Measurements from ENCODE around the gene MPPED1. TPM values are rescaled to one million over a fixed set of nuclear protein-coding genes. Genes with fewer than 3 reads are reported as not detected.

MPPED1 gene
- total RNA-seq, 1 experiment from 2014 or later, result not detected

DNA sequence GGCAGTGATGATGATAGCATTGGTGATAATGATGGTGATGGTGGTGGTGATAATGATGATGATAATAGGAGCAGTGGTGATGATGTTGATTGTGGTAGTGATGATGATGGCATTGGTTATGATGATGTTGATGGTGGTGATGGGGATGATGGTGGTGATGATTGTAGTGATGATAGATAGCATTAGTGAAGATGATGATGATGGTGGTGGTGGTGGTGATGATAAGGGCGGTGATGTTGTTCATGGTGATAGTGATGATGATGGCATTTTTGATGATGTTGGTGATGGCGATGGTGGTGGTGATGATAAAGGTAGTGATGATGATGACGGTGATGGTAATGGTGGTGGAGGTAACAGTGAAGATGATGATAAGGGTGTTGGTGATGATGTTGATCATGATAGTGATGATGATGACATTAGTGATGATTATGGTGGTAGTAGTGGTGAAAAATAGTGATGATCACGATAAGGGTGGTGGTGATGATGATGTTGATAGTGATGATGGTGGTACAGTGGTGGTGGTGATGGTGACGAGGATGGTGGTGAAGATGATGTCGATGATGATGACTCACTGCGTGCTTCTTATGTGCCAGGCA lies 93.0 kb downstream of the MPPED1 start:
- H3K27me3 ChIP-seq, result no peaks in the 10 kb centered on the region
- no peaks in the 10 kb centered on the region for H3K9me3 ChIP-seq
- no peak for DNase-seq
- no peaks in the 10 kb centered on the region for H3K36me3 ChIP-seq
- no peak overlapping the region for H3K4me3 ChIP-seq

DNA sequence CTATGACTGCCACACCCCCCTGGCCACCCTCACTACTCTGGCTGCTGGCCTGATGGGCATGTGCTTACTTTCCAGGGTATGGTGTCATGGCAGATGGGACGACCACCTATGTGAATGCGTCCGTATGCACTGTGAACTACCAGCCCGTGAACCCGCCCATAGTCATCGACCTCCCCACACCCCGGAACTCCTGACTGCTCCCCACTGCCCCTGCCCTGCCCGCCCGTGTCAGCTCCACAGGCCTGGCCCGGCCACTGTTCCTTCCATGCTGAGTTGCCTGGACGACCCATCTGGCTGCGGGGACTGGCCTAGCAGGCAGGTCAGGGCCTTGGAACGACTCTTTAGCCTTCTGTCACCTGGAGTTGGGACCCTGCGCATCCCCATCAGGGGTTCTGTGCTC lies 93.6 kb downstream of the MPPED1 start:
- Histone ChIP-seq H3K36me3 (no peaks in the 10 kb centered on the region), H3K27me3 (no peaks in the 10 kb centered on the region), H3K9me3 (no peaks in the 10 kb centered on the region), H3K4me3 (no peak overlapping the region)
- DNase-seq, result no peak

DNA sequence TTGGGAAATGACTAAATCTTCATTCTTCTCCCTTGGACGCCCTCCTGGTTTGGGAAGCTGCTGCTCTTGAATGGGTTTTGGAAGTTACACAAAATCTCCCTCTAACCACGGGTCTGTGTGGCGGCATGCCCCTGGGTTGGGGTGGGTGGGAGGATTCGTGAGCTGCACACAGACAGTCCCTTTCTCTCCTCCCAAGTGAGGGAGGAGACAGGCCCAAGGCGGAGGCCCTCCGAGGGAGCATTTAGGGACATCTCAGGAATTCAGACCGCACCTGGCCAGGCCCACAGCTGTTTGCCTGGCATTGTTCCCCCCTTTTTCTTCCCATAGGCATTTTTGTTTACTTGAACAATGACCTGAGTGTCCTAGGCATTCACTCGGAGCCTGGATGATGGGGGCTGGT lies 94.1 kb downstream of the MPPED1 start:
- no peak for DNase-seq
- Histone ChIP-seq H3K9me3 (no peaks in the 10 kb centered on the region), H3K36me3 (no peaks in the 10 kb centered on the region), H3K4me3 (no peak overlapping the region), H3K27me3 (no peaks in the 10 kb centered on the region)

DNA sequence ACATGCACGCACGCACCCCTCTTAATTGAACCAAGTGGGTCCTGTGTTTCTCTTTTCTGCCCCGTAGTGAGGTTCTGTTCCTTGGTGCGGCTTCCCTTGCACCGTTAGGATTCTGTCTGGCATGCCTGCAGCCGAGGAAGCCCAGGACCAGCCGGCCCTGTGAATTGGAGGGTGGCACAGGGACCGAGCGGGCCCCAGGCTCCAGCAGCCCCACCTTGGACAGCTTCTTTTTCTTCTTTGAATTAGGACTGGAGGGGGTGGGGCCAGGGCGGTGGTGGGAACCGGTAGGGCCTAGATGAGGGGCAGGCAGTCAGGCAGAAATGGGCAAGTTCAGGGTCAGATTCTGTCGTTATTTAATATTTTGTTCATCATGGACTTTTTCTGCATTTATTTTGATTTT lies 94.7 kb downstream of the MPPED1 start:
- Histone ChIP-seq H3K4me3 (no peak overlapping the region), H3K36me3 (no peaks in the 10 kb centered on the region), H3K27me3 (no peaks in the 10 kb centered on the region), H3K9me3 (no peaks in the 10 kb centered on the region)
- DNase-seq, result no peak

DNA sequence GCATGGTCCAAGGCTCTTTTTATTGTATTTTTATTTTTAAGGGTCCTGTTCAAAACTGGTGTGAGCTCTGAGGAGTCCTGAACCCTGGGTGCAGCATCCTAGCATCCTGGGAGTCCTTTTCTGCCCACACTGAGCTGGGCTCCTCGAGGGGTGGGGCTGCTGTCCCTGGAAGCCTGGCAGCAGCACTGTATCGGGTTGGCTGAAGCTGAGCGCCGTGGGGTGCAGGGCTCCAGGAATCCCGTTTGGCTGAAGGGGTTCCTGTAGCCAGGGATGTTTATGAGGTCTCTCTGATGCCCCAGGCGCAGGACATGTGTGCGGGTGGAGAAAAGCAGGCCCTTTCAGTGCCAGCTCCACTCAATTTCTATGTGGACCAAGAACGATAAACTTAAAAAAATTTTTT lies 95.4 kb downstream of the MPPED1 start:
- H3K36me3 ChIP-seq, result no peaks in the 10 kb centered on the region
- no peaks in the 10 kb centered on the region for H3K27me3 ChIP-seq
- no peak for DNase-seq
- no peak overlapping the region for H3K4me3 ChIP-seq
- no peaks in the 10 kb centered on the region for H3K9me3 ChIP-seq

DNA sequence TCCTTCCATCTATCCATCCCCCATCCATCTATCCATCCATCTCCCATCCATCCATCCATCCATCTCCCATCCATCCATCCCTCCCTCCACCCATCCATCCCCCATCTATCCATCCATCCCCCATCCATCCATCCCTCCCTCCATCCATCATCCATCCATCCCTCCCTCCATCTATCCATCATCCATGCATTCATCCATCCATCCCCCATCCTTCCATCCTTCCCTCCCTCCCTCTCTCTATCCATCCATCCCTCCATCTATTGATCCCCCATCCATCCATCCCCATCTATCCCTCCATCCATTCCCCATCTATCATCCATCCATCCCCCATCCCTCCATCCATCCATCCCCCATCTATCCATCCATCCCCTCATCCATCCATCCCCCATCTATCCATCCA lies 96.7 kb downstream of the MPPED1 start:
- Histone ChIP-seq H3K36me3 (no peaks in the 10 kb centered on the region), H3K4me3 (no peak overlapping the region), H3K27me3 (no peaks in the 10 kb centered on the region), H3K9me3 (no peaks in the 10 kb centered on the region)
- DNase-seq, result no peak

DNA sequence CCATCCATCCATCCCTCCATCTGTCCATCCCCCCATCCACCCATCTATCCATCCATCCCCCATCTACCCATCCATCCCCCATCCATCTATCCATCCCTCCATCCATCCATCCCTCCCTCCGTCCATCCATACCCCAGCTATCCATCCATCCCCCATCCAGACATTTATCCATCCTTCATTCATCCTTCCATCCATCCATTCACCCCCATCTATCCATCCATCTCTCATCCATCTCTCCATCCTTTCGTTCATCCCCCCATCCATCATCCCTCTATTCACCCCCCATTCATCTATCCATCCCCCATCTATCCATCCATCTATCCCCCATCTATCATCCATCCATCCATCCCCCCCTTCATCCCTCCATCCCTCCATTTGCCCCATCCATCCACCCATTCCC lies 97.5 kb downstream of the MPPED1 start:
- H3K9me3 ChIP-seq, result no peaks in the 10 kb centered on the region
- no peaks in the 10 kb centered on the region for H3K36me3 ChIP-seq
- DNase-seq, result no peak
- H3K27me3 ChIP-seq, result no peaks in the 10 kb centered on the region
- H3K4me3 ChIP-seq, result no peak overlapping the region

DNA sequence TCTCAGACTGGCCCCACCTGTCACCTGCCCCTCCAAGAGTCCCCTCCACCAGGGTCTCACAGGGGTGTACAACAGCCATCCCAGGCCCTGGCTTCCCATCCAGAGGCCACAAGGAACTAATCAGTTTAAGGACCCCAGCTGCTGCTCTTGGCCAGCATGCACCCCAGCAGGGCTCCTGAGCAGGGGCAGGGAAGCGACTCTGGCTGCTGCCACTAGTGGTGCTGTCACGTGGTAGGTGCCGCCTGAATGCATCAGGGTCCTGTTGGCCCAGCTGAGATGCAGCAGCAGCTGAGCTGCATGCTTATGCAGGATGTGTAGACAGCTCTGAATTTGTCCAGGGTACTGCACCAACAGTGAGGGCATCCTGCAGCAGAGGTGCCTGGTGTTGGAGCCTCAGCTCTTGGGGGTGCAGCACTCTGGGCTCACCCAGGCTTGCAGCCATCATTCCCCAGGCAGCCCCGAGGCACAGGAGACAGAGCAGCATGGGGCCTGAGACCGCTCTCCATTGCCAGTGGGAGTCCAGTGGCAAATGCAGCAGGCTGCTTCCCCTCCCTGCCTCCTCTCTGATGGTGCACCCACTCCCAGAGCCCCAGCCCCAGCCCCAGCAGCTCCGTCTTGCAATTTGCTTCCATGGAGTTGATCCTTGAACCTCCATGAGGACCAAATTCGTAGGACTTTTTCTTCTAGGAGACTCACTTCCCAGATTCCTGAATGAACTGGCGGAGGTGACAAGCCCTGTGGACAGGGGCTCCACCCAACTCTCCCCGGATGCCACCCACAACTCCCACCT lies 98.7 kb downstream of the MPPED1 start:
- DNase-seq, result no peak
- Histone ChIP-seq H3K4me3 (no peak overlapping the region), H3K9me3 (no peaks in the 10 kb centered on the region), H3K36me3 (no peaks in the 10 kb centered on the region), H3K27me3 (no peaks in the 10 kb centered on the region)

DNA sequence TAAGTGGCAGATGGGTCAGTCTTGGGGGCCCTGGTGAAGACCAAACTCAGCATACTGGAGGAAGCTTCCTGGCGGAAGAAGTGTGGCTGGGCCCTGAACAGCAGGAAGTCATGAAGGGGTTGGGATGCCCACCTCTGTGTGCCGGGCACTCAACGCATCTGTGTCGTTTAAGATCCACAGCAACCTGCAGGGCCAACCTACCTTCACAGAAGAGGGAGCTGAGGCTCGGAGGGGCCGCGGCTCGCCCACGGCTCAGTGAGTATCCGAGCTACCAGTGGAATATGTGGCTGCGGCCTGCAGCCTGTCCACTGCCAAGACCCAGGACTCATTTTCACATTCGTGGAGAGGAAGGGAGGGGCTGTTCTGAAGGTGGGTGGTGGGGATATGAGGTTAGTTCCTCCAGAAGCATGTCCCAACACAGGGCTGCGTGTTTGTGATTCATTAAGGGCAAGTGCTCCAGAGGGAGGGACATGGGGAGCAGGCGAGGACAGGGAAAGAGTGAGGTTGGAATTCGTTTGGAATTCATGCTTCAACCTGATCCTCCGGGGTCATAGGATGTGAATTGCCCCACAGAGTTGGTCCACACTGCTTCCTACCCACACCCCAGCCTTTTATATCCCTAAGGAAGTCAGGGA lies 99.6 kb downstream of the MPPED1 start:
- Histone ChIP-seq H3K9me3 (no peaks in the 10 kb centered on the region), H3K4me3 (no peak overlapping the region), H3K27me3 (no peaks in the 10 kb centered on the region), H3K36me3 (no peaks in the 10 kb centered on the region)
- no peak for DNase-seq

DNA sequence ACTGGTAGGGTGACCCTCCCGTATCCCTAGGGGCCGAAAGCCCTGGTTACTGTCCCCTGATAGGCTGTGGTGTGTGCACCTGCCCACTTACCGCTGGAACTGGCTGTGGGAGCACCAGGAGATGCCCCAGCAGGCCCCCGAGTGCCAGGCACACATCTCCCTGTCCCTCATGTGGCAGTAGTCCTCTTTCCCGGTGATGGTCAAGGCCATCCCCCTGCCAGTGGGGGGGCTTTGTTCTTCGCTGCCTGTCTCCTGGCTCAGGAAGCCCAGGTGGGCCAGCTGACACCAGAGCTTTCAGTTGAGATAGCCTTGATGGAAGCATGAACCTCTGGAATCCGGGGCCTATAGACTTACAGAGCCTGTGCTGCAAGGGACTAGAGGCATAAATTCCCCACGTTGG lies 100.5 kb downstream of the MPPED1 start:
- no peaks in the 10 kb centered on the region for H3K9me3 ChIP-seq

DNA sequence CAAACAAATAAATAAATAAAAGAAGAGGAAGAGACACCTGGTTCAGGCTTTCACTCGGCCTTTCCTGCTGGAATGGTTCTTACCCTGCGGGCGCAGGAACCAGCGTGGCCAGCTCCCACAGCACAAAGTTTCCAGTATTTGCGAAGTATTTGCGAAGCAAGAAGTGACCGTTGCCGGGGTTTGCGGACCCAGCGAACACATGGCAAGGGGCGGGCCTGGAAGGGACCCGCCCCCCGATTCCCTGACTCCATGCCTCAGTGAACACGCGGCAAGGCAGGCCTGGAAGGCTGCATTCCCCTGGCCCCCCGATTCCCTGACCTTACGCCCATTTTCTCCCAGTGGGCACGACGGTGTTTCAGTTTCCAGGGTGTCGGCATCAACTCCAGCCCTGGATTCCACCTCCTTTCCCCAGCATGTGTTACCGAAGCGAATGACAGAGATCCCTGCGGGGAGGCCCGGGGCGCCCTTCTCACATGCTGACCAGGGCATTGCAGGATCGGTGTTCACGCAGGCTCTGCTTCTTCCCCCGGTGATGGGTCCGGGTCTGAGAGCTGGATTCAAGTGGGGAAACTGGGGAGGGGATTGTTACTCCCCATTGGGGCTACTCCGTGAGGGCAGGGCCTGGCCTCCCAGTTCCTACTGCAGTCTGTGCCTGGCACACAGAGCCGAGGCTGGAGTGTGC lies 102.8 kb downstream of the MPPED1 start:
- no peaks in the 10 kb centered on the region for H3K9me3 ChIP-seq
- H3K27me3 ChIP-seq, result no peaks in the 10 kb centered on the region
- no peak for DNase-seq
- H3K36me3 ChIP-seq, result no peaks in the 10 kb centered on the region
- H3K4me3 ChIP-seq, result no peak overlapping the region

More for the DNA sequence above, 100.5 kb downstream of the MPPED1 start:
- Histone ChIP-seq H3K36me3 (no peaks in the 10 kb centered on the region), H3K4me3 (no peak overlapping the region), H3K27me3 (no peaks in the 10 kb centered on the region)
- no peak for DNase-seq

DNA sequence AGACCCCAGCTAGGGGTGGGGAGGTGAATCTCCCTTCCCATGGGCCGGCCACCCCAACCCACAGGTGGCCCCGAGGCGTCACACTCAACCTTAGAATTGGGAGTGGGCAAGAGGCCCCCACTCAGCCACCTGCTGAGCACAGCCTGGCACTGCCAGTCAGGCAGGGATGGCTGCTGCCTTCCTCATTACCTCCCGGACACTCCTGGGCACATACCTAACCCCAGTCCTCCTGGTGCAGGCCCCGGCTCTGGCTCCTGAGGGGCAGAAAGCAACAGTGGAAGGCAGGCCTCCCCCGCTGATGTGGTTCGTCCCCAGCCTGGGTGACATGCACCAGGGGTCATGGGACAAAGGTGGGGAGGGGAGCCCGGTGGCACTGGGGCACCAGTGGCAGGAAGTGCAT lies 103.6 kb downstream of the MPPED1 start:
- no peaks in the 10 kb centered on the region for H3K36me3 ChIP-seq
- no peaks in the 10 kb centered on the region for H3K27me3 ChIP-seq
- no peak for DNase-seq
- no peak overlapping the region for H3K4me3 ChIP-seq
- H3K9me3 ChIP-seq, result no peaks in the 10 kb centered on the region

DNA sequence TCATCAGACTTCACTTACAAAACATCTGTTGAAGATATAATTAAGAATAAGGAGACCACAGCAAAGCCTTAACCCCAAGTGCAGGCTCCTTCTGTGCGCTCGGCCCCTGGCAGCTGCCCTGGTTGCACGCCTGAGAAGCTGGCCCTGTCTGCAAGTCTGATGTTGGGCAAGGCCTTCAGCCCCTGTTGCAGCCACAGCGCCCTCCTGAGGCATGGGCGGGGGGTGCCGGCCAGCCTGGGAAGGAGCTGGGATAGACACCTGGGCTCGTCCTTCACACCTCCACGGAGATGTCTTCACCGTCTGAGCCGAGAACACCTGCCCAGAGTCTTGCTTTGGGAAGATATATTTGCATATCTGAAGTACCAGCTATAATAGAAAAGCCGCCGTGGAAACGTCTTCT lies 104.1 kb downstream of the MPPED1 start:
- H3K27me3 ChIP-seq, result no peaks in the 10 kb centered on the region
- no peak for DNase-seq
- H3K9me3 ChIP-seq, result no peaks in the 10 kb centered on the region

DNA sequence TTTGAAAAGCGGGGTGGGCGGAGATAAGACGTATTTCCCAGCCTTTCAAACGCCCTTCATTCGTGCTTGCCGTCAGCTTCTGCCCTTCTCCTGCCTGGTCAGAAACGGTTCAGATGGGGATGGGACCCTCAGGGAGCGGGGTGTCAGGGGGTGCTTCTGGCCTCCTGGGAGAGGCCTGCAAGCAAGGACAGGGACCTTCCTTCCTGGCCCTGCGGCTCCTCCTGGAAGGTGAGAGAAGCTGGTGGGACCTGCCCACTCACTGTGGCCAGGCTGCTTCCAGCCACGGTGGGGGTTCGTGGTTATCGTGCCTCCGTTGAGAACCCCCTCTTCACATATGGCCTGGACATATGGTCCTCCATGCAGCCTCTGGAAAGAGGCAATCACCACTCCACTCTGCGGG lies 104.6 kb downstream of the MPPED1 start:
- no peaks in the 10 kb centered on the region for H3K27me3 ChIP-seq
- H3K4me3 ChIP-seq, result no peak overlapping the region
- H3K36me3 ChIP-seq, result no peaks in the 10 kb centered on the region
- DNase-seq, result no peak
- H3K9me3 ChIP-seq, result no peaks in the 10 kb centered on the region

More for the DNA sequence above, 104.1 kb downstream of the MPPED1 start:
- Histone ChIP-seq H3K36me3 (no peaks in the 10 kb centered on the region), H3K4me3 (no peak overlapping the region)

DNA sequence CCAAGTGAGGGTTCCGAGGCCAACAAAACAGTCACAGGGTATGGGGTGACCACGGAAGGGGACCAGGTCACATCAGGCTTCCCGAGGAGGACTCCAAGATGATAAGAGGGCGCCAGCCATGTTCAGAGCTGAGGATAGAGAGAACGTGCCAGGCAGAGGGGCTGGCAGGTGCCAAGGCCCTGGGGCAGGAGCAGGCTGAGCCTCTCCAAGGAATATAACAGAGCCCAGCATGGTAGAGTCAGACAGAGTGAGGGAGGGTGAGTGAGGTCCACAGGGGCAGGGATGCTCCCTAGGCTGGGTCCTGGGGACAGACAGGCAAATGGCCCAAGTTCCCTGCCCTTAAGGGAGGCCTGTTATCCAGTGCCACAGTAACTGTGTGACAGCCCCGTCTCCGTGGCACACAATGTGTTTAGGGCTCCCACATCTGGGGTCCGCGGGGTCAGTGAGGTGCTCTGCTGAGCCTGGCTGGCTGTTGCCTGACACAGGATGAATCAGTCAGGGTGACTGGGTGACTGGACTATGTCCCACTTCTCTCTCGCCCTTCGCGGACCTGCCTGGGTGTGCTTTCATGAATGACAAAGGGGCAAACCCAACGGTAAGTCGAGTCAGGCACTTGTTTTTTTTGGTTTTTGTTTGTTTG lies 105.3 kb downstream of the MPPED1 start:
- Histone ChIP-seq H3K27me3 (no peaks in the 10 kb centered on the region), H3K36me3 (no peaks in the 10 kb centered on the region), H3K4me3 (no peak overlapping the region), H3K9me3 (no peaks in the 10 kb centered on the region)
- peak; percentile 22 for DNase-seq

DNA sequence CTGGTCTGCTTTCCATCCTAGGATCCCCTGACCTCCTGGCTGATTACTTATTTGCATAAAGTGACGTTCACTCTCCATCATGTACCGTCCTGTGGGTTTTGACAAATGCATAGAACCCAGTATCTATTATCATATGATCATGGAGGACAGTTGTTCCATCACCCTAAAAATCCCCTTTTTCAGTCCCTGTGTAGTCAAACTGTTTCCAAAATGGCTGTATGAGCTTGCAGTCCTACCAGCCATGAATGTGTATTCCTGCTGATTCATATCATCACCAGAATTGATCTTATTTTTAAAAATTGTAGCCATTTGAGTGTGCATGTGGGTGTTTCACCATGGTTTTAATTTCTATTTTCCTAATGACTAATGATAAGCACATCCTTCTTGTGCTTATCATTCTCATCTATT lies 108.8 kb downstream of the MPPED1 start:
- no peak for DNase-seq
- H3K27me3 ChIP-seq, result no peaks in the 10 kb centered on the region
- no peaks in the 10 kb centered on the region for H3K9me3 ChIP-seq
- no peaks in the 10 kb centered on the region for H3K36me3 ChIP-seq
- no peak overlapping the region for H3K4me3 ChIP-seq

DNA sequence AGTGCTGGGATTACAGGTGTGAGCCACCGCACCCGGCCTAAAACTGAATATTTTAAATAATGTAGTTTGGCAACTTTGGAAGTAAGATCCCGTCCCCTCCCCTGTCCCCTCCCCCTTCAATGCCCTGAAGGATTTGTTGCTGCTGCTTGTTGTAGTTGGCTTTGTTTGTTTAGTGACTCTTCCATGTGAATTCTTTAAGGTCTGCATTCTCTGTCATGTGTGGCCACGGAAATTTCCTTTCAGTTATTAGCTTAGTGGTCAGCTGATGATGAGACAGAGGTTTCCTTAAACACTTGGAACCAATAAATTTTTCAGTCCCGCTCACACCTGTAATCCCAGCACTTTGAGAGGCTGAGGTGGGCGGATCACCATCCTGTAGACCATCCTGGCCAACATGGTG lies 109.9 kb downstream of the MPPED1 start:
- Histone ChIP-seq H3K4me3 (no peak overlapping the region), H3K9me3 (no peaks in the 10 kb centered on the region), H3K27me3 (no peaks in the 10 kb centered on the region), H3K36me3 (no peaks in the 10 kb centered on the region)
- no peak for DNase-seq

All from MG63 (cell line).